Spinal cord (tissue), 10 donors: ENCODE data around the gene SLC35F5. TPM values are rescaled to one million over a fixed set of nuclear protein-coding genes. Genes with fewer than 3 reads are reported as not detected.
"Not testable (repeated sequence)": the region's sequence is repeated elsewhere in the genome, so short reads cannot be mapped to it uniquely, and the experiment has no call there.

ENCODE experiments used
- DNase-seq, 6 donors: peaks; one replicate each; pipeline versions ENCODE4 v3.0.0 to v3.0.0-alpha.2; 2013 to 2015; ENCODE audit warnings: low spot score in 6 of 6, low read depth in 4 of 6
- H3K27ac ChIP-seq: one replicate; pipeline ENCODE4 v1.5.1; 2013; ENCODE audit warnings: low read depth, low read length, control low read depth
- H3K27me3 ChIP-seq: one replicate; pipeline ENCODE4 v1.6.1; 2013; ENCODE audit warnings: low read length; ENCODE audit not compliant: control insufficient read depth, insufficient read depth
- H3K36me3 ChIP-seq: one replicate; pipeline ENCODE4 v1.6.1; 2013; ENCODE audit warnings: low read length; ENCODE audit not compliant: control insufficient read depth, insufficient read depth
- H3K4me1 ChIP-seq: one replicate; pipeline ENCODE4 v1.6.1; 2013; ENCODE audit warnings: low read length; ENCODE audit not compliant: control insufficient read depth, insufficient read depth
- H3K4me3 ChIP-seq: one replicate; pipeline ENCODE4 v1.5.1; 2013; ENCODE audit warnings: low read depth, low read length, control low read depth
- H3K9me3 ChIP-seq: one replicate; pipeline ENCODE4 v1.6.1; 2013; ENCODE audit warnings: low read length; ENCODE audit not compliant: control insufficient read depth, insufficient read depth
- WGBS: methylation state at CpG from one replicate; pipeline ENCODE4 v1.1.5; 2013; ENCODE audit warnings: missing lambda C conversion rate; ENCODE audit not compliant: insufficient coverage; 5-methylcytosine and 5-hydroxymethylcytosine counted together
- polyA plus RNA-seq, 2 donors: library from polyadenylated mRNA; unstranded; fragments of 120-200 nt; gene quantifications; one replicate each; pipeline ENCODE4 v1.2.1, GENCODE V29; 2013; ENCODE audit not compliant: insufficient read length in 2 of 2
- total RNA-seq, 2 donors: library from RNA; depleted of rRNA in 1 of 2; stranded (reverse); fragments of 120-200 nt in 1 of 2; fragments of >200 nt in 1 of 2; gene quantifications; one replicate each; pipeline versions ENCODE4 v1.2.3 to v1.2.4, GENCODE V29; 2013 to 2014
- donor health status: healthy.

SLC35F5 gene
- total and polyA plus RNA-seq, 4 donors, result 40.7 to 144 (median 72.0) TPM

DNA sequence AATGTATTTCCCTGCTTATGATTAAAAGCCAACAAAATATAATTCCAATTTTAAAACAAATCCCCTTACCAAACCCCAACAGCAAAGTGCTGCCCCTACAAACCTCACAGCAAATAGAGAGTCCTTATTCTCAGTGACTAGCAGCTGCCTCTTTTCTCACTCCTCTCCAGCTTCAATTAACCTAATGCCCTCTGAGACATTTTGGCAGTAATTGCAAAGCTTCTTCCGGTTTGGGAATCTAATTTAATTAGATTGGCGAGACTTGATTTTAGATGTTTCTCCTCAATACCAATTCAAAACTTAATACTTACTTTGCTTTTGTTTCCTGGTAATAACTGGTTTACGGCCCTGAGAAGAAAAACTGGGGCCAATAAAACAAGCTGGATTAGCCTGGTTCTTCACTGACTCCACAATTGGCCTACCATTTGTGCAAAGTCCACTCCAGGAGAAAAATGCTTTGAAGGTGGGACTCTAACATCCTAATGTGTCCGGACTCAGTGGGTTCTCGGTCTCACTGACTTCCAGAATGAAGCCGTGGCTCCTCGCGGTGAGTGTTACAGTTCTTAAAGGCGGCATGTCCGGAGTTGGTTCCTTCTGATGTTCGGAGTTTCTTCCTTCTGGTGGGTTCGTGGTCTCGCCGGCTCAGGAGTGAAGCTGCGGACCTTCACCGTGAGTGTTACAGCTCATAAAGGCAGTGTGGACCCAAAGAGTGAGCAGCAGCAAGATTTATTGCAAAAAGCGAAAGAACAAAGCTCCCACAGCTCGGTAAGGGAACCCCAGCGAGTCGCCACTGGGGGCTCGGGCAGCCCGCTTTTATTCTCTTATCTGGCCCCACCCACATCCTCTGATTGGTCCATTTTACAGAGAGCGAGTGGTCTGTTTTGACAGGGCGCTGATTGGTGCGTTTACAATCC lies 52.8 kb downstream of the SLC35F5 start:
- WGBS, result 78% methylated on average over 24 of the region's 25 CpGs
- H3K27ac ChIP-seq, result no peak overlapping the region
- H3K36me3 ChIP-seq, result peaks cover 5% of the 10 kb centered on the region
- H3K9me3 ChIP-seq, result no peaks in the 10 kb centered on the region
- peak in 2 of 6 donors; percentile 11 to 21 for DNase-seq
- no peak overlapping the region for H3K4me3 ChIP-seq
- H3K27me3 ChIP-seq, result no peaks in the 10 kb centered on the region
- H3K4me1 ChIP-seq, result peaks cover 5% of the 10 kb centered on the region

DNA sequence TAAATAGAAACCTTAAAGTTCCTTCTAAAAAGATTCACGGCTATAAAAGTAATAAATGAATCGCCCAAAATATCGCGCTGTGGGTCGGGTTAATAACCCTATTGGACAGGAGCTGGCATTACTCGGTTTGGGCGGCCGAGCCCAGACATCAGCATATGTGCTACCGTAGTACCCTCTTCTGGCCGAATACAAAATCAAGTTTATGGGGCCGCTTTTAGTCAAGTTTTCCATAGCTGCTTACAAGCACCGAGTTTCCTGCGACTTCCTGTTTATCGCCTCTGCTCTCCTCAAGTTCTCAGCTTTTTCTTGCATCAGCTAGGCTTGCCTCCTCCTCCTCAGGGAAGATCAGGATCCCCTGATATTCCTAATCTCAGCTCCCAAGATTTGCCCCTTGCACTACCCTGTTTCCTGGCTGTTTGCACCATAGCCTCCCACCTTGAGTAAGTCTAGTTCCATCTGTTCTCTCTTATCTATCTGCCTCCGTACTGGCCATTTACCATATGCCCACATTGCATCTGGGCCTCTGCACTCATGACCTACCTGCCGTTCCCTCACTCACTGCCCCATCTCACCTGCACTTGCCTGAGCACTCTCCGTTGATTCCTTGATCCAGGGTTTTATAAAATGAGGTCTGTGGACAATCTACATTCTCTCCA lies 56.1 kb downstream of the SLC35F5 start:
- peaks cover 5% of the 10 kb centered on the region for H3K36me3 ChIP-seq
- H3K4me3 ChIP-seq, result no peak overlapping the region
- H3K4me1 ChIP-seq, result no peaks in the 10 kb centered on the region
- WGBS, result 81% methylated on average over 16 of the region's 17 CpGs
- no peak for DNase-seq
- H3K27me3 ChIP-seq, result no peaks in the 10 kb centered on the region
- no peak overlapping the region for H3K27ac ChIP-seq
- H3K9me3 ChIP-seq, result no peaks in the 10 kb centered on the region

DNA sequence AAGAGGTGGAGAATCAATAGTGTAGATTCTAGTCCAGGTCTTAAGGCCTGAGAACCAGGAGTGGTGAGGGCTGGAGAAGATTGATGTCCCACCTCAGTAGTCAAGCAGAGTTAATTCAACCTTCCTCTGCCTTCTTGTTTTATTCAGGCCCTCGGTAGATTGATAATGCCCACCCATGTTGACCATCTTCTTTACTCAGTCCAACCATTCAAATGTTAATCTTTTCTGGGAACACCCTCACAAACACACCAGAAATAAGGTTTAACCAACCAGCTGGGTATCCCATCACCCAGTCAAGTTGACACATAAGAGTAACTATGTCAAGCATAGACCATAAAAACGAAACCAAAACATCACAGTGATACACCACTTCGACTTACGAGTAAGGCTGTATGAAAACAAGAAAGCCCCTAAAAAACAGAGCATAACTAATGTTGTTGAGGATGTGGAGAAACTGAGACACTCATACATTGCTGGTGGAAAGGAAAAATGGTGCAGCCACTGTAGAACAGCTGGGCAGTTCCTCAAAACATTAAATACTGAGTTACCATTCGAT lies 57.5 kb downstream of the SLC35F5 start:
- H3K9me3 ChIP-seq, result no peaks in the 10 kb centered on the region
- no peak overlapping the region for H3K4me3 ChIP-seq
- 86% methylated on average over 1 of the region's 5 CpGs for WGBS
- H3K27ac ChIP-seq, result no peak overlapping the region
- H3K36me3 ChIP-seq, result no peaks in the 10 kb centered on the region
- no peak for DNase-seq
- H3K27me3 ChIP-seq, result no peaks in the 10 kb centered on the region
- no peaks in the 10 kb centered on the region for H3K4me1 ChIP-seq

- H3K27me3 ChIP-seq, H3K4me1 ChIP-seq, H3K36me3 ChIP-seq, H3K9me3 ChIP-seq, H3K27ac ChIP-seq, DNase-seq, H3K4me3 ChIP-seq: not testable (repeated sequence)
- no CpG with 5 or more reads among the region's 2 CpGs for WGBS
These were observed 58.2 kb downstream of the SLC35F5 start for GRCh38 chr2:113698251-113698650.

- 100% methylated on average over 3 of the region's 4 CpGs for WGBS
- no peaks in the 10 kb centered on the region for H3K9me3 ChIP-seq
- no peaks in the 10 kb centered on the region for H3K4me1 ChIP-seq
- H3K4me3 ChIP-seq, result no peak overlapping the region
- H3K27me3 ChIP-seq, result no peaks in the 10 kb centered on the region
- H3K36me3 ChIP-seq, result no peaks in the 10 kb centered on the region
- DNase-seq, result no peak
- H3K27ac ChIP-seq, result no peak overlapping the region
These were observed 58.9 kb downstream of the SLC35F5 start for GRCh38 chr2:113697516-113697915.

DNA sequence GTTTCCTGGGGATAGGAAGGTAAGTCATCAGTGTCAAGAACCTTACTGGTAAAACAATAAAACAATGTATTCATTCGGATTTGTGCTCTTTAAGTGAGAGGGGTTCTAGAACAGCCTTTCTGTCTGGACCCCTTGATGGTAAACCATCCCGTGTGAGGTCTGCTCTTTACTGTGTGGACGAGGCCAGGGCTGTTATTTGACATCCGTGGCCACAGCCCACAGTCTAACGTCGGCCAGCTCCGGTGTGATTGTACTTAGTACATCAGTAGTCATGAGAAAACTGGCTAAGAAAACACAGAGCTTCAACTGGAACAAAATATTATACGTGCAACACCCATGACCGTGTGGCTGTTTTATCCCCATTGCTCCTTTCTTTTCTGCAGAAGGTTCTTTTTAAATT lies 62.0 kb downstream of the SLC35F5 start:
- DNase-seq, result no peak
- Histone ChIP-seq H3K4me3 (no peak overlapping the region), H3K27me3 (no peaks in the 10 kb centered on the region), H3K4me1 (no peaks in the 10 kb centered on the region), H3K36me3 (no peaks in the 10 kb centered on the region), H3K9me3 (no peaks in the 10 kb centered on the region), H3K27ac (no peak overlapping the region)
- 80% methylated on average over 7 of the region's 9 CpGs for WGBS

- DNase-seq, result no peak
- Histone ChIP-seq H3K36me3 (no peaks in the 10 kb centered on the region), H3K9me3 (no peaks in the 10 kb centered on the region), H3K27ac (no peak overlapping the region), H3K4me3 (no peak overlapping the region), H3K27me3 (no peaks in the 10 kb centered on the region), H3K4me1 (no peaks in the 10 kb centered on the region)
- WGBS, result 83% methylated on average over 1 of the region's 3 CpGs
These were observed 63.6 kb downstream of the SLC35F5 start for GRCh38 chr2:113692698-113693428.

DNA sequence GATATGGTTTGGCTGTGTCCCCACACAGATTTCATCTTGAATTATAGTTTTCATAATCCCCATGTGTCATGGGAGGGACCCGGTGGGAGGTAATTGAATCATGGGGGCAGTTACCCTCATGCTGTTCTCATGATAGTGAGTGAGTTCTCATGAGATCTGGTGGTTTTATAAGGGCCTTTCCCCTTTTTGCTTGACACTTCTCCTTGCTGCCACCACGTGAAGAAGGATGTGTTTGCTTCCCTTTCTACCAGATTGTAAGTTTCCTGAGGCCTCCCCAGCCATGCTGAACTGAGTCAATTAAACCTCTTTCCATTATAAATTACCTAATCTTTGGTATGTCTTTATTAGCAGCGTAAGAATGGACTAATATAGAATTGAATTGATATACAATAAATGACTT lies 65.6 kb downstream of the SLC35F5 start:
- H3K27ac ChIP-seq, DNase-seq, H3K27me3 ChIP-seq, H3K9me3 ChIP-seq, H3K4me3 ChIP-seq, H3K36me3 ChIP-seq, H3K4me1 ChIP-seq: not testable (repeated sequence)
- no CpG with 5 or more reads among the region's 3 CpGs for WGBS

DNA sequence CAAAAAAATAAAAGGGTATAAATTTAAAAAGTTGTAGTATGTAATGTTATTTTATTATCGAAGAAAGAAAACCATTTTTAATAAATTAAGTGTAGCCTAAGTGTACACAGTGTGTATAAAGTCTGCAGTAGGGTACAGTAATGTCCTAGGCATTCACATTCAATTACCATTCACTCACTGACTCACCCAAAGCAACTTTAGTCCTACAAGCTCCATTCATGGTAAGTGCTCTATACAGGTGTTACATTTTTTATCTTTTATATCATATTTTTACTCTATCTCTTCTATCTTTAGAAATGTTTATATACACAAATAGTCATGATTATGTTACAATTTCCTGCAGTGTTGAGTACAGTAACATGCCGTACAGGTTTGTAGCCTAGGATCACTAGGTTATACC lies 69.9 kb downstream of the SLC35F5 start:
- WGBS, result no CpG with 5 or more reads among the region's 2 CpGs
- Histone ChIP-seq H3K4me3 (no peak overlapping the region), H3K9me3 (no peaks in the 10 kb centered on the region), H3K27me3 (no peaks in the 10 kb centered on the region), H3K36me3 (no peaks in the 10 kb centered on the region), H3K27ac (no peak overlapping the region), H3K4me1 (no peaks in the 10 kb centered on the region)
- DNase-seq, result no peak
